ENCODE data around the gene PPFIBP2.

- TF ChIP-seq CTCF (conservative IDR thresholded peaks at IDR 0.05), result no peak
- TF ChIP-seq ZFX (IDR thresholded peaks at IDR 0.05), result no peak
These were observed 123.8 kb downstream of the PPFIBP2 start for GRCh38 chr11:7637447-7638157.
